HAP-1 (cell line): ENCODE data around the gene GJC2.
A peak's percentile ranks its signal among the peaks of the same experiment; 100 is the strongest.

Experiments
- DNase-seq, 2 experiments: peaks; one replicate each; pipeline ENCODE4 v3.0.0-alpha.2; 2016 to 2020; ENCODE audit warnings: low spot score in 2 of 2
- H3K27me3 ChIP-seq: fragments of 250-450 bp; sonication (Bioruptor Pico); 2 replicates; pipeline ENCODE4 v1.5.1; 2020; ENCODE audit warnings: low read depth, mild to moderate bottlenecking, moderate library complexity
- H3K36me3 ChIP-seq: fragments of 250-450 bp; sonication (Bioruptor Pico); replicated peaks from 2 replicates; pipeline ENCODE4 v1.5.1; 2020; ENCODE audit warnings: mild to moderate bottlenecking
- H3K4me1 ChIP-seq: fragments of 250-450 bp; sonication (Bioruptor Pico); 2 replicates; pipeline ENCODE4 v1.5.1; 2020; ENCODE audit warnings: mild to moderate bottlenecking
- H3K4me3 ChIP-seq: fragments of 250-450 bp; sonication (Bioruptor Pico); 2 replicates; pipeline ENCODE4 v1.5.1; 2020; ENCODE audit warnings: mild to moderate bottlenecking, moderate library complexity
- H3K9me3 ChIP-seq: fragments of 250-450 bp; sonication (Bioruptor Pico); 2 replicates; pipeline ENCODE4 v1.5.1; 2020; ENCODE audit warnings: mild to moderate bottlenecking, moderate library complexity
- in situ Hi-C: fragments of 300-500 bp; cut with MboI; formaldehyde crosslinking; loops from 3 replicates; pipeline ENCODE4 v1.14.3; 2020; ENCODE audit warnings: low sequenced_read_pairs, inconsistent platforms, mixed read lengths

GJC2 gene

DNA sequence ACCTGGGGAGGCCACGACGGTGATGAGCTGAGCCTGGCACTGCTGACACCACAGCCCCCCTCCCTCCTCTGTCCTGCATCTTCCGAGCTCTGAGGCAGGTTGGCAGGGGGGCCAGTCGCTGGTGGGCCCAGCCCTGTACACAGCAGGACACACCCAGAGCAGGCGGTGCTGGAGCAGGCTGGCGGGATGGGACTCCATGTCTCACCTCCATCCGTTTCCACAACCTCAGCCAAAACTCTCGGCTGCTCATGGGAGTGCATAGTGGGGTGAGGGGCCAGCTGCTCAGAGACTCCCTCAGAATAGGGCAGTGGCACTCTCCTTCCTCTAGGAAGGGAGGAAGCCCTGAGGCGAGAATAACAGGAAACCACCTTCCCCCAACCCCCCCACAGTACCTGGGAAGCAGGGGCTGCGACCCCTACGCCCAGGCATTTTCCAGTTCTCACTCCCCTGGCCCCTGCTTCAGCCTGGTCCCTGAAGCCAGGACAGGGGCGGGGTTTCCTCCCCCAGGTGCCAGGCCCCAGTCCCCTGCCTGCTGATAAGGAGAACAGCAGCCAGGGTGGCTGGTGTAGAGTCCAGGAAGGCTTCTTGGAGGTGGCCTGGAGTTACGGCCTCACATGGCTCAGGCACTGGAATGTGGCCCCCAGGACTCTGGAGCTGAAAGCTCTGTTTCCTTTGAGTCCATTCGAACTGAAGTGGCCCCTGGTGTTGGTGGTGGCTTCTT, 12.7 kb downstream of the GJC2 start:
- H3K4me3 ChIP-seq = no peak overlapping the region
- H3K4me1 ChIP-seq = peaks cover 10% of the 10 kb centered on the region
- H3K27me3 ChIP-seq = no peaks in the 10 kb centered on the region
- in situ Hi-C loops = no loop called here
- no peaks in the 10 kb centered on the region for H3K9me3 ChIP-seq
- no peaks in the 10 kb centered on the region for H3K36me3 ChIP-seq
- DNase-seq = no peak

DNA sequence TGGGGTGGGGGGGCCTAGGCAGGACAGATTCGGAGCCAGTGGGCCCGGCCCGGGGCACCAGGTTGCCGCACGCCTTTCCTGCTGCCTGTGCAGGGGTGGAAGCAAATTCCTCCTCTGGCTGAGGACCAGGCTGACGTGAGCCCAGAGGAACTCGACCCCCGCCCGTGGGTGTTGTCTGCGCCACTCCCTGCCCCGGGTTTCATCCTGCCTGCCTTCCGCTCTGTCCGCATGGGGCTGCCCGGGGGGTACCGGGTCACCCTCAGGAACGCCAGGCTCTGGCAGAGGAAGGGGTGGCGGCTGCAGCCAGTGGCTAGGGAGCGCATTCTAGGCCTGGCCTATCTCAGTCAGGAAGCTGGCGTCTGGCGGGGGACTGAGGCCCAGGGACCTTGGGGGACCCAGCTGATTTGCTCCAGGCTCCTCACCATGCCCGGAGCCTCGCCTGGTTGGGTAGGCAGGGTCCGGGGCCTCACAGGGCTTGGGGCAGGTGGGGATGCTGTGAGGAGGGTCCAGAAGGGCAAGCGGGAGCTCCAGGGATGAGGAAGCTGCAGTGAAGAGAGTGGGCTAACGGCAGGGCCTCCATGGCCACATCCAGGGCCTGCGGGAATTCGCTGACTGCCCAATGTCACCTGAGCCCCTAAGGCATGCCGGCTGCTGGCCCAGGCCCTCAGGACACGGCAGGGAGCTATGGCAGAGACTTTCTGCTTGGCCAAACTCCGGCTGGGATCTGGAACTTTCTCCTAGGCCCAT, 13.4 kb downstream of the GJC2 start:
- Histone ChIP-seq H3K27me3 (no peaks in the 10 kb centered on the region), H3K4me1 (peaks cover 10% of the 10 kb centered on the region), H3K9me3 (no peaks in the 10 kb centered on the region), H3K36me3 (no peaks in the 10 kb centered on the region), H3K4me3 (no peak overlapping the region)
- DNase-seq = no peak
- in situ Hi-C loops = no loop called here

DNA sequence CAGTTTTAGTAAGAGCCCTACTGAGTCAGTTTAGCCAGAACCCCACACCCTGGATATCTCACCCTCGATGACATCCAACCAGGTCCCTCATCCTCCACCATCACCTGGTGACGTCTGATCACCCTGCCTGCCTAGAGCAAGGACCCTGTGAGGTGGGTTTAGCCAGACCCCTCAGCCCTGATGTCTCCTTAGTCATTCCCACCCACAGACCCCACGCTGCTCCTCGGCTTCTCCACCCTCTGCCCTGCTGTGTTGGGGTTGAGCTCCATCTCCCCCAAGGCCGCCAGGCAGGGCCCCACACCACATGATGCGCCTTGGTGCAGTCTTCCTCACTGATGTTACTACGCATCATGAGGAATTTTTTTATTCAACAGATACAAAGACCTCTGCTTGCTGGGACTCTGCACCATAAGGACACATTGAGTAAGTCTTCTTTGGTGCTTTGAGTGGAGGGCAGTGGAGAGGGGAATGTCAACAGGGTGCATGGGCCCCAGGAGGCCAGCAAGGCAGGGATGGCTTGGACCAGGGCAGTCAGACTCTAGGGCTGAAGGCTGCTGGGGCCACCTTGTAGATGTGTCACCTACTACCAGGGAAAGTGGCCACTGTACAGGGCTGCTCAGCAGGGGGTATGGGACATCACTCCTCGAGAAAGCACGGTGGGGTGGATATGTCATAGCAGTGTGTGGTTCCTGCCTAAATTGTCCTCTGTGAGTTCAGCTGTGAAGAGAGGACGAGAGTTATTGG, 14.2 kb downstream of the GJC2 start:
- H3K36me3 ChIP-seq = no peaks in the 10 kb centered on the region
- H3K4me1 ChIP-seq = peaks cover 10% of the 10 kb centered on the region
- in situ Hi-C loops = no loop called here

DNA sequence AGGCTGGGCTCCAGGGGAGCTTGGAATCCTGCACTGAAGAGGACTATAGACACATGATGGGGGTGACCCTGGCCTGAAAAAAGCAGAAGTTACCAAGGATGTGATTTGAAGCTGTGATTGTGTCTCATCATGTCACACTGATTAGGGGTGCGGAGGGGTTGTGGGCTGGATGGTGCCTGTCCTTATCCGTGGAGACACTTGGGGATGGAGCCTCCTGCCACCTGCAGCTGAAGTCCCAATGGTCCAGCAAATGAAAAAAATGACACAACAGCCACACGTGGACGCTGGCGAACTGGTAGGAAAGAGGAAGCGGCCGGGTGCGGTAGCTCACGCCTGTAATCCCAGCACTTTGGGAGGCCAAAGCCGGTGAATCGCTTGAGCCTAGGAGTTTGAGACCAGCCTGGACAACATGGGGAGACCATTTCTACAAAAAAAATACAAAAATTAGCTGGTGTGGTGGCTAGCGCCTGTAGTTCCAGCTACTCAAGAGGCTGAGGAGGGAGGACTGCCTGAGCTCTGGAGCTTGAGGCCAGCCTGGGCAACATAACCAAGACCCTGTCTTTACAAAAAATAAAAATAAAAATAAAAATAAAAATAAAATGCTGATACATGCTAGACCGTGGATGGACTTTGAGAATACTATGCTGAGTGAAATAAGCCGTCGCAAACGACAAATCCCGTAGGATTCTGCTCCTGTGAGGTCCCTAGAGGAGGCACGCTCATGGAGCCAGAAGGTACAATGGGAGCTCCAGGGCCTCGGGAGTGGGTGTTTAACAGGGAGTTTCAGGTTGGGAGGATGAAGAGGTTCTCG, 15.0 kb downstream of the GJC2 start:
- Histone ChIP-seq H3K9me3 (no peaks in the 10 kb centered on the region), H3K36me3 (no peaks in the 10 kb centered on the region), H3K27me3 (no peaks in the 10 kb centered on the region), H3K4me1 (peaks cover 10% of the 10 kb centered on the region), H3K4me3 (peak overlapping the region; percentile 47)
- no peak for DNase-seq
- in situ Hi-C loops = no loop called here

More for the DNA sequence above, 14.2 kb downstream of the GJC2 start:
- no peak for DNase-seq
- no peaks in the 10 kb centered on the region for H3K9me3 ChIP-seq
- no peaks in the 10 kb centered on the region for H3K27me3 ChIP-seq
- no peak overlapping the region for H3K4me3 ChIP-seq

DNA sequence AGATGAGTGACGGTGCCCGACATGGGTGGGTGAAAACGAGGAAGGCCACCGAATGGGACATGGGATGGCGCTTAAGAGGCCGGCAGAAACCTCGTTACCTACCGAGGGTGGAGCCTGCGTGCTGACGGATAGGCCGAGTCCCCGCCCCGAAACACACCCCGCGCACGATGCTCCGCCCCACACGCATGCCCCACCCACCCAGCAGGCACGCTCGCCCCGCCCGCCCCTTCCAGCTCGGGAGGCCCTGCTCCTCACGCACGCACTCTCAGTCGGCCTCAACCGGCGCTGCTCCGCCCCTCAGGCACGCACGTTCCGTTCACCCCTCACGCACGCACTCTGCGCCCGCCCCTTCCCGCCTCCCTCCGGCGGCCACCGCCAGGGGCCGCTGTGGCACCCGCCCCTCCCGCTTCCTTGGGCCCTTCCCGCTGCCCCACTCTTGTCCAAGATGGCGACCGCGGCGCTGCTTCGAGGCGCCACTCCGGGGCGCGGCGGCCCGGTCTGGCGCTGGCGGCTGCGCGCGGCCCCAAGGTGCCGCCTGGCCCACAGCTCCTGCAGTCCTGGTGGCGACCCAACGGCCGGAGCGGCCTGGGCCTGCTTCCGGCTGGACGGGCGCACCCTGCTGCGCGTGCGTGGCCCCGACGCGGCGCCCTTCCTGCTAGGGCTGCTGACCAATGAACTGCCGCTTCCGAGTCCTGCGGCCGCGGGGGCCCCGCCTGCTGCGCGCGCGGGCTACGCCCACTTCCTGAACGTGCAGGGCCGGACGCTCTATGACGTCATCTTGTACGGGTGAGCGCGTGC, 15.8 kb downstream of the GJC2 start, which contains the start of gene IBA57:
Gene IBA57, plus strand, starts transcription at position 433 of the 798 bp plus-strand sequence. Its CDS starts 13 bp downstream, at position 446.
- DNase-seq = peak; percentile 95 to 99
- Histone ChIP-seq H3K9me3 (no peaks in the 10 kb centered on the region), H3K4me3 (peak within 1 kb of the TSS; percentile 47), H3K36me3 (no peaks in the 10 kb centered on the region), H3K4me1 (peaks cover 10% of the 10 kb centered on the region), H3K27me3 (no peaks in the 10 kb centered on the region)
- in situ Hi-C loops = no loop called here

DNA sequence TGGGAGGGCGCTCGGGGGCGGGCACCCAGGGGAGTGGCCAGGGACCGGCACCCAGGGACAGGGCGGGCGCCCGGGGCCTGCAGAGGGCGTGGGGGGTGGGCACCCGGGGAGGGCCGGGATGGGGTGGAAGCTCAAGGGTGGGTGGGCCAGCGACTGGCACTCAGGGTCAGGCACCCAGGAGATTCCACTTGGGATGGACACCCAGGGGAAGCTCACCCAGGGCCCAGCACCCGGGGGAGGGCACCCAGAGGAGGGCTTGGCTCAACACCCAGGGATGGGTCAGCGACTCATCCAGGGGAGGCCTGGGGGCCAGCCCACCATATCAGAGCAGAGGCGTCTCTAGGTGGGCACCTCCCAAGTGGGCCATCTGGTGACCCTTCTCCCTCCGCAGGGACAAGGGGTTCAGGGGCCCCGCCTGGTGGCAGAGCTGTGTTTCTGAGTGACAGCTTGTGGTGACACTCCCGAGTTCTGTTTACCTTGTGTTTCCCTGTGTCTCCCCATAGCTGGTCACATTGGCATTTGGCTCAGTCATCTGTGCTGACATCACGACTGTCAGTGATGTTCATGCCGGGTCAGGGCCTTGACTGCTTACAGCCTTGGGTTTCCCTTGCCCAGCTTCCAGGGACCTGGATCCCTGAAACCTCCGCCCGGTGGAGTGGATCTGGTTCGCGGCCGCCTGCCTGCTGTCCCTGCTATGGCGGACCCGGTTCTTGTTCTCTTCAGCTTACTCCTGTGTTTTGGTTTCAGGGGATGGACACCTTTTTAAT, 16.6 kb downstream of the GJC2 start:
- DNase-seq = no peak
- H3K36me3 ChIP-seq = no peaks in the 10 kb centered on the region
- H3K4me3 ChIP-seq = peak overlapping the region; percentile 47
- H3K27me3 ChIP-seq = no peaks in the 10 kb centered on the region
- H3K4me1 ChIP-seq = peaks cover 10% of the 10 kb centered on the region
- in situ Hi-C loops = no loop called here
- H3K9me3 ChIP-seq = no peaks in the 10 kb centered on the region

DNA sequence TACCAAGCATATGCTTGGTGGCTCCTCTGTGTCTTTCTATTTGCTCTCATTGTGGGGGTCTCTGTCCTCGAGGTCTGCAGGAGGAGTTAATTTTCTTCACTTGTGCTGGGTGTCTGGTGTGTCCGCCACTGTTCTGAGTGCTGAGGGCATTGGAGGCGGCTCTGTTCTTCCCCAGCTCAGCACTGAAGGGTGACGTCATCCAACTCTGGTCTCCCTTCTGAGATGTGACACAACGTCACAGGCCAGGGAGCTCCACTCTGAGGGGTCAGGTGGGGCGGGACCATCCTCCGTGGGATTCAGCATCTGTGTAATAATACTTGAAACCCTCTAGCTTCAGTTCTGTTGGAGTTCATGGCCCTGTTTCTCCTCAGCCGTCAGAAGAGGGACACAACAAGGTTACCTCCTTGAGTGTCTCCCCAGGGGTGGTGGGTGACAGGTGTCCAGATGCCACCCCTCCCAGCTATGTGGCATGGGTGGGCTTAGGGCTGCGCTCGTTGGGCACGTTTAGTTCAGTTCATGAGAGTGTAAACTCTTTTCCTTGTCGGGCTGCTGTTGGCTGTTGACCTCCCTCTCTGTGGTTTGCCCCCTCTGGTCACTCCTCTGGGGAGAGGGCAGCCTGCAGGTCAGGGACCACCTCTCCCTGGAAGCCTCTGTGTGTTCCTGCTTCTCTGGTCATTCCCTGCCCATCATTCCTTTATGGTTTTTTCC, 19.0 kb downstream of the GJC2 start:
- no peaks in the 10 kb centered on the region for H3K9me3 ChIP-seq
- no peak overlapping the region for H3K4me3 ChIP-seq
- peaks cover 10% of the 10 kb centered on the region for H3K4me1 ChIP-seq
- in situ Hi-C loops = no loop called here
- no peaks in the 10 kb centered on the region for H3K27me3 ChIP-seq
- H3K36me3 ChIP-seq = no peaks in the 10 kb centered on the region
- DNase-seq = no peak

DNA sequence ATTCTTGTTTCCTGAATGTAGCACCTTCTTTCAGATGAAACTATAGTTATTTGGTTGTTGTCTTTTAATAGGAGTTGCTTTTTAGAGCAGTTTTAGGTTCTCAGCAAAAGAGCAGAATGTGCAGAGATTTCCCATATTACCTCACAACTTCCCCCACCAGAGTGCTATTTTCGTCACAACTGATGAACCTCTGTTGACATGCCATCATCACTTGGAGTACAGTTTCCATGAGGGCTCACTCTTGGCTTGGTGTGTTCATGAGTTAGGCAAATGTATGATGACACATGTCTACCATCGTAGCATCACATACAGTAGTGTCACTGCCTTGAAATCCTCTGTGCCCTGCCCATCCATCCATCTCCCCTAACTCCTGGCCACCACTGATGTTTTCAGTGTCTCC, 19.6 kb downstream of the GJC2 start:
- Histone ChIP-seq H3K9me3 (no peaks in the 10 kb centered on the region), H3K4me3 (no peak overlapping the region), H3K4me1 (peaks cover 10% of the 10 kb centered on the region), H3K27me3 (no peaks in the 10 kb centered on the region), H3K36me3 (no peaks in the 10 kb centered on the region)
- DNase-seq = no peak
- in situ Hi-C loops = no loop called here

DNA sequence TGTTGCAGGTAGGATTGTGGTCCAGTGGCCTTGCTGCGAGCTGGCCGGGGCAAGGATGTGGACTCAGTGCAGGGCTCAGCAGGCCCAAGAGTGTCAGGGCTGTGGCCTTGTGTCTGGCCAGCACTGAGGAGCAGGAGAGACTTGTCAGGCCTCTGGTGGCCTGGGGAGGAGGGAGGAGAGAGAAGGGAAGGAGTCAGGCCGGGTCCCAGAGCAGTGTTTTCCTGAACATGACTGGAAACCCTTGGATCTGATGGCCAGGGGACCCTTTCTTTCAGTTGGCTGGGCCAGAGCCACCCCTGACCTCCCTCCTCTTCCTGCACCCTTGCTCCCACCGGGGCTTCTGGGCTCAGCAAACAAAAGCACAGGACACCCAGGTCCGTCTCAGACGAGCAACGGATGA, 20.9 kb downstream of the GJC2 start:
- Histone ChIP-seq H3K4me3 (no peak overlapping the region), H3K4me1 (peaks cover 3% of the 10 kb centered on the region; the same call in 1 of the 2 replicates), H3K9me3 (no peaks in the 10 kb centered on the region), H3K27me3 (no peaks in the 10 kb centered on the region), H3K36me3 (no peaks in the 10 kb centered on the region)
- in situ Hi-C loops = no loop called here
- no peak for DNase-seq

DNA sequence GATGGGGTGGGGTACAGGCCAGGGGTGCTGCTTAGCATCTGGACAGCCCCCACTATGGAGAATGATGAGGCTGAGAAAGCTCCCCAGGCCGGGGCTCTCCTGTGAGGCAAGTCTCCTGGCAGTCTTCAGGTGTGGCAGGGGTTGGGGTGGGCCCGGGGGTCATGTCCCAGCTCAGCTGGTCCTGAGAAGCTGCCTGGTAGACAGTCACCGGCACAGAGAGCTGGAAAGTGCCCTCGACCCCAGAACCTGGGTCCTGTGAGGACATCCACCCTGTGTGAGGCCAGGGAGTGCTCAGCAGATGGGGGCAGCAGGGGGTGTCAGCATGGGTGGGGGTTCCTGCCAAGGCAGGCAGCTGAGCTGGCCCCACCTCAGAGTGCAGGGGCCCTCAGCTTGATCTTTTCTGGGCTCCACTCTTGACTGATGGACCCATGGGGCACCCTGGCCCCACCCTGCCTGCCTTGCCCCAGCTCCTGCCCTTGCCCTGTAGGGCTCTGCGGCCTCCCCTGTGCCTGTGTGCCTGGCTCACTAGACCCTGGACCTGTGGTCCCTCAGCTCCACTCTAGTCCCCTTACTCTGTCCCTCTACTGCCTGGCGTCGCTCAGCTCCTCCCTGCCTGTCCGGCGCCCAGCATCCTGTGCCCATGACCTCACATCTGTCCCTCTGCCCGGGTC, 21.6 kb downstream of the GJC2 start:
- Histone ChIP-seq H3K36me3 (no peaks in the 10 kb centered on the region), H3K27me3 (no peaks in the 10 kb centered on the region), H3K9me3 (no peaks in the 10 kb centered on the region), H3K4me3 (no peak overlapping the region), H3K4me1 (peaks cover 1% of the 10 kb centered on the region; the same call in 1 of the 2 replicates)
- DNase-seq = no peak
- in situ Hi-C loops = no loop called here
